Stimulated activated CD8-positive, alpha-beta memory T cell treated with anti-CD3 and anti-CD28 coated beads, Interleukin-2, amount 100 ng/mL, for 1 hour (primary cell): ENCODE results near the gene DNAH5.
"Not testable (repeated sequence)": the region's sequence is repeated elsewhere in the genome, so short reads cannot be mapped to it uniquely, and the experiment has no call there.

Experiments used
- DNase-seq, 2 donors: peaks; one replicate each; pipeline ENCODE4 v3.0.0-alpha.2; 2020; ENCODE audit warnings: low read depth in 2 of 2

Gene DNAH5

DNA sequence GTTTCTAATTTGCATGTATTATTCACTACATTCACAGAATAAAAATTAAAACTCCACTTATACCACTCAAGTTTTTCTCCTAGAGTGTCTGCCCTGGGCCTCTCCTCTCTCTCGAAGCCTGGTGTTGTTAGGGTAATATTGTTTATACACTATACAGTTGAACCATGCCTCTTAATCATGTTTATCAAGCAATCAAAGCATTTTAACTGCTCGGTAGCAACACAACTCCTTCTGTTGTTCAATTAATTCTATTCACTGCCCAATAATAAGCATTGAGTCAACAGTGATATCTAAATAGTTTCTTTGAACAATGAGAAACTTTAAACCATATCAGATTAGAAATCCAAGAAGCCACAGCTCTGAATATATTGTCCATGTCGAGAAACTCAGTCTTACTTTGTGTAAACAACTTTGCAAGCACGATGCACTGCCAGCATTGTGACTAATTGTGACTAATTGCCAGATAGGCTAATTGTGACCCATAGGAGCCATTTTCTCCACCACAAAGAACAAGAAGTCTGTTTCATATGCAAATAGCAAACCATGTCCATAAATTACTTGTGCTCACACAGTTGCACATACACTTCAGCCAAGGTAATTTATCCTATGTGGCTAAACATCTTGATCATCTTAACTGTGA lies at the start of gene DNAH5:
TSS of gene DNAH5 (minus strand) at position 129 of the 640 bp plus-strand sequence. CDS start 250 bp downstream, outside the sequence.
- DNase-seq: no peak

- no peak for DNase-seq
Observed at GRCh38 chr5:13993926-13994325, 49.4 kb upstream of the DNAH5 start.

GRCh38 chr5:13992795-13993194 lies 48.3 kb upstream of the DNAH5 start:
- DNase-seq: no peak

- DNase-seq: no peak
Observed at GRCh38 chr5:13991365-13991764, 46.9 kb upstream of the DNAH5 start.

- no peak for DNase-seq
Observed at GRCh38 chr5:13990896-13991295, 46.4 kb upstream of the DNAH5 start.

GRCh38 chr5:13989832-13990231 lies 45.3 kb upstream of the DNAH5 start:
- DNase-seq: no peak

DNA sequence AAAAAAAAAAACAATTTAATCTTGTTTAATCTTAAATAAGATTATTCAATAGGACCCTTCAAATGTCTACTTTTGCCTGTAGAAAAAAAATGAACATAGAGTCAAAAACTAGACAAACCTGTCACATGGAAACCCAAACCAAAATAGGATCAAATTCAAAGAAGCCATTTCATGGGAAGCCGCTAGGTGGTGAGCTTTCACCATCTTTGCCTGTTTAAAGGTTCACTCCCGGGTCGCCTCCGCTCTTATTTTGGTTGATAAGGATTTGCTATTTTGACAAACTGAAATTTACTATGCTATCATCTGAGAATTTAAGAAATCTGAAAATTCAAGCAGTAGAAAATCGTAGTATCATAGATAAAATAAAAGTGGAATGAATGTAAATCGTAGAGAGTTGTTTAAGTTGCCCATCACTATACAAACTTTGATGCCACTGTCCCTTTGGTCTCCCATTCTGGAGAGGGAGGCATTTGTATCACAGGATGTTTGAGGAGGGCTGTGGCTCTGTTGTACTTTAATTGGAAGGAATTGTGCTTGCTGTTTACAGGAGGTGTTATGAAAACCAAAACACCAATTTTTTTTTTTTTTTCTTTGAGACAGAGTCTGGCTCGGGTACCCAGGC lies 43.5 kb upstream of the DNAH5 start:
- DNase-seq: no peak

GRCh38 chr5:13985731-13986418 lies 41.4 kb upstream of the DNAH5 start:
- DNase-seq: no peak

GRCh38 chr5:13984888-13985287 lies 40.4 kb upstream of the DNAH5 start:
- not testable (repeated sequence) for DNase-seq

DNA sequence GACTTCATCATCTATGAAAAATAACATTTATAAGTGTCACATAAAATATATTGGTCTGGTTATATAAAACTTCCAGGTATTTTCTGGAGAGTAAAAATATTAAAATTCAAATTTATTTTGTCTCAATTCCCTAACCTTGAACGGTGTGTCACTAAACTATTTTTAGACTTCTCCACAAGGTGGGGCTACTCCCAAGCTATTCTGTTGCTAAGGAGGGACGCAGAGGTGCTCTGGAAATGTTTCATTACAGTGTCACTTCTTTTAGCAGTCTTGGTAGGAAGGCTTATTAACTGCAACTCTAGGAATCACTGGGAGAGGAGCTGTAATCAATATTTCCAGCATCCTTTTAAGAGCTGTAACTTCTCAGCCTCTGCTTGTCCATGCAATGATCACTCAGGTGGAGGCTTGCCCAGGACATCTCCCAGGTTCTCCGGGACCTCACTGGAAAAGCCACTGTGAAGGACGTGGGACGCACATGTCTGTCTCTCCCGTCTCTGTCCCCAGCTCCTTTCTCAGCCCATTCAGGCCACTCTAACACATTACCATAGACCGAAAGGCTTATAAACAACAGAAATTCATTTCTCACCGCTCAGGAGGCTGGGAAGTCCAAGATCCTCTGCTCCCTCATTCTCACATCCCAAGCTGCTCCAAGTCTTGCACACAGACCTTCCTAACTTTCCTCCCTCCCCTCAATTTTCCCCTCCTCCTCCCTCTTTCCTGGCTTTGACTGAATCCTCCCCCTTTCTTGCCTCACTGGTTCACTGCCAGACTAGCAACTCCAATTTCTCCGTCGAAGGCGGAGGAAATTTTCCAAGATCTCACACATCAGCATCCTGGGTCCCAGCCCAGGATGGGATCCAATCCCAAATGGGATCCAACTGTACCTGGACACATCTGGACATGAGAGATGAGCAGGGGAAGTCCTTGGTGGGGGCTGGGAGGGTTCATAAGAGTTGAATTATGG lies 32.7 kb upstream of the DNAH5 start:
- no peak for DNase-seq

GRCh38 chr5:13976223-13976622 lies 31.7 kb upstream of the DNAH5 start:
- DNase-seq: no peak

- no peak for DNase-seq
Observed at GRCh38 chr5:13975246-13975645, 30.8 kb upstream of the DNAH5 start.

DNA sequence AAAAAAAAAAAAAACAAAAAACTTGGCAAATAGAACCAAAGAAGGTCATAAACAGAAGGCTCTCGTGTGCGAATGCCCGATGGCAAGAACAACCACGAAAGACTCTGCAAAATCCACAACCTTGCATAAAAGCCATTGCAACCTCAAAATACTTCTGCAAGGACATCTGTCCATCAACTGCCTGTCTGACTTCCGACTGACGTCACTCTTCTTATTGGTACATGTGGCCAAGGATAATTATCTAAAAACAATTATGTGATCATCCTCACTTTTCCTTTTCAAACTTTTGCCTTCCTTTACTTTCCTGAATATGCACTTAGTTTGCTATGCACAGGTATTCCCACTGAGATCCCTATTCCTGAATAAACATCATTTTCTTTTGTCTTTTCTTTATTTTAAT lies 29.2 kb upstream of the DNAH5 start:
- DNase-seq: no peak

DNA sequence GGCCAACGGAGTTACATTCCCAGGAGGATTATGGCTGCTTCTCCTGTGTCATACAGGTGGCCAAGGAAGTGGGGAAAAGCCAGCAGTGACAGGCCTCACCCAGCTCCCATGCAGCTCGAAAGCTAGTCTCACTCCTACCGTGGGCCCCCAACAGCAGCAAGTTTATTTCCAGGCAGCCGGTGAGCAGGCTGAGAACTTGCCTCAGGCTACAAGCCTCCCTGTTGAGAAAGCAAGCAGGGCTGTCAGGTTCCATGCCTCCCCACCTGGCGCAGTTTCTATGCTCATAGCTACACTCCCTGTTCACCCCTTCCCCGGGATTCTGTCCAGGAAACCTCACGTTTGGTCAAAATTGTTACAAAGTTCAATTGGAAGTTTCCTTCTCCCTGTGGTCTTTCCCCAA lies 27.5 kb upstream of the DNAH5 start:
- no peak for DNase-seq

DNA sequence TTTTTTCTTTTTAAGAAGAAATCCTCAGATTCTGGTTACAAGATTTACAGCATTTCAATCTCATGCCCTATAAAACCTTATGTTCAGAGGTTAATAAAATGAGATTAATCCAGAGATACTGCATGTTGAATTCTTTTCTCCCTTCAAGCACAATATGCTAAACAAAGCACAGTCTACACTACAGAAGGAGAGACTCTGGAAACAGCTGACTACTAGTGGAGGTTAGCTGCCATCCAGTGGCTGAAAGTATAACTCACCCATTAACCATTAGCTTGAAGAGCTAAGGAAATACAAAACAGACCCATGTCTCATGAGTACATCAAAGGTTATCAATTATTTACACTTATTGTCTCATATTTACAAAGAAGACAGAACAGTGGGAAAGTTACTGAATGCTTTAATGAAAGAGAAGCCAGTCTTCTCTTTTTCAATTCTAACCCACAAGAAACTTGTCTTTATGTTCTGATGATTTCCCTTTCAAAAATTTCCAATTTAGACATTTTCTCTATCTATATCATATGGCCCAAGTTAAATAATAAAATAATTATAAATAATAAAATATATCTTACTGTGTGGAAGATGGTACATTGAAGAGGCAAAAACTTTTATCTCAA lies 12.7 kb upstream of the DNAH5 start:
- DNase-seq: no peak

- no peak for DNase-seq
Observed at GRCh38 chr5:13956471-13956870, 12.0 kb upstream of the DNAH5 start.

DNA sequence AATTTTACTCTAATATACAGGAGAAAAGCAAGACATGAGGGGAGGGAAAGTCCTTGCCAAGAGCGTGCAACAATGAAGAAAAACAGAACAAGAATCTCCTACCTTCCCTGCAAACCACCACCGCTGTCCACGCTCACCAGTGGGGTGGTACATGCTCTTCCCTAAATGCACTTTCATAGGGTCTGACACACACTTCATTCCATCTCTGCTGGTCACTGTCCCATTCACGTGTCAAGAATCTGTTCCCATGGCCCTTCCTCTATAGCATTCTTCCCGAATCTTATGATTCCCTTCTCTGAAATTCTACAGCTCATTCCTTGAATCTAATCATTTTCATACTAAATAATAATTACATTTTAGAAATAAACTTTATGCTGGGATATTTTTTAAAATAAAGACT lies 11.4 kb upstream of the DNAH5 start:
- DNase-seq: no peak

- DNase-seq: no peak
Observed at GRCh38 chr5:13946111-13946510, 1.6 kb upstream of the DNAH5 start.

GRCh38 chr5:13945271-13945670 lies 783 bp upstream of the DNAH5 start:
- DNase-seq: no peak

- no peak for DNase-seq
Observed at GRCh38 chr5:13943676-13944075, 812 bp downstream of the DNAH5 start.

- no peak for DNase-seq
Observed at GRCh38 chr5:13941468-13941867, 3.0 kb downstream of the DNAH5 start.

- no peak for DNase-seq
Observed at GRCh38 chr5:13939638-13940037, 4.8 kb downstream of the DNAH5 start.
